GM04504 (cell line): ENCODE measurements around the gene KRTAP17-1.
"Not testable (repeated sequence)": the region's sequence is repeated elsewhere in the genome, so short reads cannot be mapped to it uniquely, and the experiment has no call there.

ENCODE experiments used
- DNase-seq: peaks from one replicate; pipeline ENCODE4 v3.0.0-alpha.2; 2012; ENCODE audit warnings: low read depth

Gene KRTAP17-1, protein sequence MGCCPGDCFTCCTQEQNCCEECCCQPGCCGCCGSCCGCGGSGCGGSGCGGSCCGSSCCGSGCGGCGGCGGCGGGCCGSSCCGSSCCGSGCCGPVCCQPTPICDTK

GRCh38 chr17:41315204-41315794, at the start of gene KRTAP17-1:
Gene KRTAP17-1 (minus strand): TSS chr17:41315710. CDS start chr17:41315650, 60 bp downstream.
- DNase-seq = no peak

- no peak for DNase-seq
Measured at GRCh38 chr17:41363881-41364280, 48.4 kb upstream of the KRTAP17-1 start.

GRCh38 chr17:41360296-41360995, 44.9 kb upstream of the KRTAP17-1 start:
- no peak for DNase-seq

GRCh38 chr17:41354536-41354935, 39.0 kb upstream of the KRTAP17-1 start:
- DNase-seq = no peak

DNA sequence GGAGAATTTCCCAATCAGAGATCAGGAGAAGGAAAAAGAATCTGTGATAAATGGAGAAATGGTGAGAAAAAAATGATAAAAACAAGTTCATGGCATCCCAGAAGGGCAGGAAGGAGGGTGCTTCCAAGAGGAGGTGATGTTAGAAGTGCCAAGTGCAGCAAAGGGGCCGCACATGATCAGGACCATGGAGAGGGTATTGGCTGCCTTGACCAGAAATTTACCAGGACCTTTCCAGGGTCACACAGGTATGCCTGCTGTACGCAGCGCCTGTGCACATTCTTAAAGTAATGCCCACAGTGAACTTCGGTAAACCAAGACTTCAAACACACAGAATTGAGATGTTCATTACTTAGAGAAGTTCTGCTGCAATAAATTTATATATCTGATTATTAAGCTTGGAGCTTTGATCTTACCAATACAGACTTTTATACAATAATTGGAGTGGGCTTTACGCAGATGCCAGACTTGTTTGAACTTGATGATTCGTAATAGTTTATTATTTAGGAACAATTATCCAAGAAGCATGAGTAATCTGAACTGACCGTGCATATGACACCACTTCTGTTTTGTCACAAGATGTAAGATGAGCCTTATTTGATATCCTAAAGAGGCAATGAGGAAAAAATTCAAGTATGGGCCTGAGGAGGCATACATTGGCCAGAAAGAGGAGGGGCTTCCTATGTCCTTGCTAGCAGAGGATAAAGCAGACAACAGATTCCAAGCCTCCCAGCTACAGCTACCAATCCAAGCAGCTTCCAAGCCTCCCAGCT, 37.3 kb upstream of the KRTAP17-1 start:
- no peak for DNase-seq

- no peak for DNase-seq
Measured at GRCh38 chr17:41351177-41351576, 35.7 kb upstream of the KRTAP17-1 start.

GRCh38 chr17:41350381-41350878, 34.9 kb upstream of the KRTAP17-1 start, which contains the start of gene KRT33A:
Gene KRT33A (minus strand): TSS chr17:41350828. CDS start chr17:41350767, 61 bp downstream.
- not testable (repeated sequence) for DNase-seq

DNA sequence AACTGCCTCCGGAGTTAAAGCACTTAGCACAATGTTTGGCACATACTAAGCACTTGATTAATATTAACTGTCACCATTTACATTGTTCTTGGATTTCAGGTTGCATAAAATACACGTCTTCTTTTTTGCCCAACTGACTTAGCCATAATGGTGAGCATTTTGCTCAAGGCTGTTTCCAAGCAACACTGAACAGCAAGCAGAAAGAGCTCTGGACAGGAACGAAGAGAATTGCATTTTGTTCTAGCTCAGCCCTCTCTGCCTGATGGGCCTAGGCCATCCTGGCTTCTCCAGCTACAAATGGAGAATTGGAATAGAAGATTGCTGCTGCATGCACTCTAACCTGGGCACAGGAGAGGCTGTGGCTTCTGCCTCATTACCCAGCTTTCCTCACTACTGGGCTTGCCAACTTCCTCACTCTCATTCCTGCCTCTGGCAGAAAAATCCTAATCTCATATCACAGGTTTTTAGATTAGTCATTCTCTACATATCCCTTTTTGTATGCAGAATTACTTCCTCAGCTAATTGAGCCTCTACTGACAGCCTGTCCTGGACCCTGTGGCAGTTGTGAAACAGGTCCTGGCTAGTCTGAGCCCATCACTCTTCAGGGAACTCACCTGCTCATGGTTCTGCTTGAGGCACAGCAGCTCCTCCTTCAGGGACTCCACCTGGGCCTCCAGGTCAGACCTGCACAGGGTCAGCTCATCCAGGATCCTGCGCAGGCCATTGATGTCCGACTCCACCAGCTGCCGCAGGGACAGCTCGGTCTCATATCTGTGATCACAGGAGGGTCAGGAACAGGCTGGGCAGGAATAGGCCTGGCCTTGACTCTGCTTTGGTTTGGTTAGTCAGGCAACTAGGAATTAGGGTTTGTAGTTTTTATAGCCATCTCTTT, 32.6 kb upstream of the KRTAP17-1 start:
- no peak for DNase-seq

- not testable (repeated sequence) for DNase-seq
Measured at GRCh38 chr17:41346421-41346820, 30.9 kb upstream of the KRTAP17-1 start.

DNA sequence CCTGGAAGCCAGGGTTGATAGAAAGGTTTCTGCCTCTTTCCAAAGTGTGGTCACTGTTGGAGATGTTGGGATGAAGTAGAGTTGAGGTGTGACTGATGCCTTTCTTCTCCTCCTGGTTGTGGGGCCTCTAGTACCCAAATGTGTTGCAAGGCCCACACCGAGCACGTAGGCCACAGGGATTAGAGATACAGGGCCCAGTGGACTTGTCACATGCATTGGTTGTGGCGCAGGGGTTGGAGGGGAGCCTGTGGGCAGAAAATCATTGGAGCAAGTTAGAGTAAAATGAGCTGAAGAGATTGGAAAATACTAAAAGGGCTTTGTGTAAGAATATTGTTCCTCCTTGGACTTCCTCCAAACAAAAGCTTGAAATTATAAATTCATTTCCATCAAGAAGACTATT, 30.5 kb upstream of the KRTAP17-1 start:
- DNase-seq = no peak

GRCh38 chr17:41343029-41343428, 27.5 kb upstream of the KRTAP17-1 start:
- no peak for DNase-seq

- no peak for DNase-seq
Measured at GRCh38 chr17:41340934-41341861, 25.7 kb upstream of the KRTAP17-1 start.

DNA sequence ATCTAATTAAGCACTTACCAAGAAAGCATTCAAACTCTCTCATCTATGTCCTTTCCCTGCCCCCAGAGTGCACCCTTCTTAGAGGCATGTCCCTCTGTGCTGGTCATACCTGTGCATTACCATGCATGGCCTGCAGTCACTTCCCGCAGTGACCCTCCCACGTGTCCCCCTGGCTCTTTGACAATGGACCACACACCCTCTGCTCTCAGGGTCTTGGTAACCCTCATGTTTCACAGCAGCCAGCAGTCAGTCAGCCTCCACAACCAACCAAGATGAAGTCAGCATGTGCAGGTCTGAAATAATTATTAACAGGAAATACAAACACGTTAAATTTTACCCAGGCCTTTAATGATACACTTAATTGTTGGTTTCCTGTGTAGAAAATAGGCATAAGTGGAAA, 25.0 kb upstream of the KRTAP17-1 start:
- no peak for DNase-seq

DNA sequence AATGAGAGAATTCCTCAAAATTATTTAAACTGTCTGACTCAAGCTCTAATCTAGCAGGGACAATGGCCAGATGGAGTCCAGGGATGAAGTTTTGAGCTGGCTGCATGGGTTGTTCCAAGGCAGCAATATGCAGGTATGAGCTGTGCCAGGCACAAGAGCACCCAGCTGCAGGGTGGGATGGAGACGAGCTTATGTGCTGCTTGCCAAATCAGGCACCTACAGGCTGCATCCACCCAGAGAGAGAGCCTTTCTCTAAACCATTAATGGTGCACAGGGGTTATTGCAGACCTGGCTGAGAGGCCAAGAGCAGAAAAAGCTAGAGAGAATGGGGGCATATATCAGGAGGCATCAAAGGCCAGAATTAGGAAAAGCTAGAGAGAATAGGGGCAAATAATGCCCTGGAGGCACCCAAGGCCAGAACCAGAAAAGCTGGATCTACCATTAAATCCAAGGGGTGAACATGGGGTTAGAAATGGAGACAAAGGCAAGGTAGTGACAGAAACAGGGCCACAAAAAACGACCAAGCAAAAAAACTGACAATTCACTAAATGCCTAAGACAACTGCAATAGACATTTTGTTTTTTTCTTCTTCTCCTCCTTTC, 24.2 kb upstream of the KRTAP17-1 start:
- DNase-seq = no peak

DNA sequence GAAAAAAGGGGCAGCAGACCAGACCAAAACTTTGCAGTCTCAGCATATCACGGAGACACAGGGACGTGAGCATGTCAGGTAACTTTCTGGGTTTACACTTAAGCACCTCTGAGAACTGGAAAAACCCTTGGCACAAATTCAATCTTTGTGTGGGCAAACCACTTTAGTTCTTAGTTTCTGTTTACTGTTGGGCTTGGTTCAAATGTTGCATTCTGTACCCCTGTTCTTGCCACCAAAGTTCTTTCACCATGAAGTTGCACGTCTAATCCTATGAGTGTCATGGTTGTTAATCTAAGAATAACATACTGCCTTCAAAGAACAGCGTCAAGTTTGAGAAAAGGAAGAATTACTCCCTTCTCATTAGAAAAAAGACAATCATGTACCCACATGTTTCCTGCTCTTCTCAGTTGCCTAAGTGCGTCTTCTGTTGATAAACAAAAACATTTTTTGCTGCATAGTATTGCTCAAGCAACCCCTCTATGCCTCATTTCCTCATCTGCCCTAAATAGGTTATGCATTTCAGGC, 23.5 kb upstream of the KRTAP17-1 start:
- DNase-seq = no peak

- DNase-seq = no peak
Measured at GRCh38 chr17:41335747-41336146, 20.2 kb upstream of the KRTAP17-1 start.

DNA sequence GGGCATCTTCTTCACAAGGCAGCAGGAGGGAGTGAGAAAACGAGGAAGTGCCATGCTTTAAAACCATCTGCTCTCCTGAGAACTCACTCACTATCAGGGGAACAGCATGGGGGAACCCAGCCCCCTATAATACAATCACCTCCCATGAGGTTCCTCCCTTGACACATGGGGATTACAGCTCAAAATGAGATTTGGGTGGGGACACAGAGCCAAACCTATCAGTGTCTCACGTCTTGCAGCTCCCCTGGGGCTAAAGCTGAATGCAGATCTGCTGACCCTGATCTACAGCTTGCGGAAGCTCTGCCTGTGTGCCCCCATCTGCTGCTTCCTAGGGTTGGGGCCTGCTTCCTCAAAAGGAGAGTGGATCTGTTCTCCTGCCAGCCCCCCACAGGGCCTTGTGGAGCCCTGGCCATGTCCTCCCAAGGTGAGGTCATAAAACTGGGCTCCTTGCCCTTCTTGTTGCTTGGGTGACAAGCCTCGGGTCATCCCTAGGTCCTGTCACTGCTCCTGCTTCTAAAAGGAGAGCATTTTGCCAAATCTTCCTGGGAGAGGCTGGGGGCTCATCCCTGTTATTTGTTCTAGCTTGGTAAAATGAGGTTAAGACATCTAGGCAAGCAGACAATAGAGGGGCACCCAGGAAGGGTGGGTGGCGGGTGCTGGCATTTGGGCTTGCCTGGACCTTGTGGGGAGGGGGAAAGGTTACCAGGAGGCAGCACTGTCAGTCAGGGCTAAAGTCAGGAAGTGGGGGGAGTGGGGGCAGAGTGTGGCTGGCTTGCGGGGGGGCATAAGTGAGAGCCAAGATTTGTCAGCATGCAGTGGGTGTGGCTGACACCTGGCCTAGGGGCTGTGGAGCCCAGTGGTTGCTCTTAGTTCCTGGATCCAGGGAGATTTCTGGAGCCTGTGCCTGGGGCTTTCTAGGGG, 19.1 kb upstream of the KRTAP17-1 start:
- DNase-seq = no peak

DNA sequence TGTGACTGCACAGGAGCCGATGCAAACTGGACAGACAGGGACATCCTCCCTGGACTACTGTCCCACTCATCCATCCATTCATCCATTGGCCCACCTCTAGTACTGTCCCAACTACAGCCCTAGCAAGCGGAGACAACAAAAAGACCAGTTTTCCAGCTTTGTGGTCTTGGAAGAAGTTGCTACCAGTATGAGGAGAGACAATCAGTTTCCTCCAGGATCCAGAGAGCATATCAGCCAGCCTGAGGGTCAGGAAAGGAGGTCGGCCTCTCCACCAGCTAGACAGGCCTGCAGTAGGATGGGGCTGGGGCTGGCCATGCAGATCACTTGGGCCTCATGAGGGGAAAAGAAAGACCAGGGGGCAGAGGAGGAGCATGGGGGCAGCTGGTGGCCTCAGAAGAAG, 18.3 kb upstream of the KRTAP17-1 start:
- DNase-seq = no peak

GRCh38 chr17:41333098-41333497, 17.6 kb upstream of the KRTAP17-1 start:
- DNase-seq = no peak
